GM23338 (cell line): ENCODE data around the gene CPD. TPM values are rescaled to one million over a fixed set of nuclear protein-coding genes. Genes with fewer than 3 reads are reported as not detected.
A peak's percentile ranks its signal among the peaks of the same experiment; 100 is the strongest.

Experiments used
- ATAC-seq: fragments of 200-7000 bp; cut with Tn5 transposase; 3 replicates; pipeline ENCODE4 v1.9.1; 2020
- DNase-seq: peaks from one replicate; pipeline ENCODE4 v3.0.0-alpha.2; 2015; ENCODE audit warnings: low spot score
- H2AFZ ChIP-seq: fragments of 200-600 bp; sonication (generic); 2 replicates; pipeline ENCODE4 v1.8.0; 2016; ENCODE audit warnings: antibody characterized with exemption, mild to moderate bottlenecking, moderate library complexity
- H3F3A ChIP-seq: fragments of 200-600 bp; sonication (generic); replicated peaks from 2 replicates; pipeline ENCODE4 v1.8.0; 2017; ENCODE audit warnings: antibody characterized with exemption, mixed run types, low read depth
- H3K27ac ChIP-seq: fragments of 200-600 bp; sonication (generic); 2 replicates; pipeline ENCODE4 v1.6.1; 2016; ENCODE audit warnings: low read depth
- H3K27me3 ChIP-seq: fragments of 200-600 bp; sonication (generic); 2 replicates; pipeline ENCODE4 v1.8.0; 2016; ENCODE audit warnings: mild to moderate bottlenecking, mixed run types, moderate library complexity; ENCODE audit not compliant: insufficient read depth
- H3K36me3 ChIP-seq: fragments of 200-600 bp; sonication (generic); 2 replicates; pipeline ENCODE4 v1.8.0; 2016; ENCODE audit warnings: mild to moderate bottlenecking; ENCODE audit not compliant: insufficient read depth
- H3K4me1 ChIP-seq: fragments of 200-600 bp; sonication (generic); 2 replicates; pipeline ENCODE4 v1.8.0; 2016; ENCODE audit warnings: mild to moderate bottlenecking, moderate library complexity; ENCODE audit not compliant: insufficient read depth
- H3K4me2 ChIP-seq: fragments of 200-600 bp; sonication (generic); 2 replicates; pipeline ENCODE4 v1.7.1; 2017; ENCODE audit warnings: mixed run types
- H3K4me3 ChIP-seq: fragments of 200-600 bp; sonication (generic); 2 replicates; pipeline ENCODE4 v1.6.1; 2016; ENCODE audit warnings: mixed run types
- H3K79me2 ChIP-seq: fragments of 200-600 bp; sonication (generic); replicated peaks from 2 replicates; pipeline ENCODE4 v1.8.0; 2017; ENCODE audit warnings: mild to moderate bottlenecking; ENCODE audit not compliant: insufficient read depth
- H3K9me2 ChIP-seq: fragments of 200-600 bp; sonication (generic); 2 replicates; pipeline ENCODE4 v1.8.0; 2017; ENCODE audit not compliant: insufficient read depth
- H4K20me1 ChIP-seq: fragments of 200-600 bp; sonication (generic); replicated peaks from 2 replicates; pipeline ENCODE4 v1.8.0; 2017; ENCODE audit warnings: mild to moderate bottlenecking; ENCODE audit not compliant: insufficient read depth
- H3K27ac Mint-ChIP-seq: 2 replicates; pipeline ENCODE4 v1.8.0; 2020; ENCODE audit warnings: inconsistent platforms, mild to moderate bottlenecking, moderate library complexity, mixed read lengths
- H3K27me3 Mint-ChIP-seq: 3 replicates; pipeline ENCODE4 v1.8.0; 2022; ENCODE audit warnings: low read depth, mild to moderate bottlenecking, moderate library complexity, mixed read lengths, inconsistent platforms; ENCODE audit not compliant: insufficient read depth, poor library complexity
- H3K36me3 Mint-ChIP-seq: 3 replicates; pipeline ENCODE4 v1.8.0; 2021; ENCODE audit warnings: low read depth, mild to moderate bottlenecking, inconsistent platforms, moderate library complexity, mixed read lengths
- H3K4me1 Mint-ChIP-seq: 3 replicates; pipeline ENCODE4 v1.8.0; 2020; ENCODE audit warnings: mild to moderate bottlenecking, inconsistent platforms, mixed read lengths
- H3K4me3 Mint-ChIP-seq: 3 replicates; pipeline ENCODE4 v1.8.0; 2021; ENCODE audit warnings: moderate library complexity, mild to moderate bottlenecking, inconsistent platforms, mixed read lengths
- H3K9me3 Mint-ChIP-seq: 3 replicates; pipeline ENCODE4 v1.8.0; 2020; ENCODE audit warnings: moderate library complexity, mild to moderate bottlenecking, inconsistent platforms, mixed read lengths
- CREB1 ChIP-seq: fragments of 250-450 bp; sonication (Bioruptor Pico); IDR thresholded peaks from 2 replicates; pipeline ENCODE4 v1.5.0; 2020; ENCODE audit warnings: low read depth, mild to moderate bottlenecking, moderate library complexity
- CTCF ChIP-seq, 2 experiments: fragments of 200-600 bp in 1 of 2; sonication (generic) in 1 of 2; conservative IDR thresholded peaks; 2 replicates each; pipeline versions ENCODE4 v1.5.1 to v1.6.1; 2016 to 2017; ENCODE audit warnings: antibody characterized with exemption in 2 of 2, low read depth in 2 of 2, mild to moderate bottlenecking in 2 of 2, moderate library complexity in 1 of 2
- ETS1 ChIP-seq: IDR thresholded peaks from 2 replicates; pipeline ENCODE4 v1.6.1; 2016; ENCODE audit warnings: antibody characterized with exemption
- EZH2 ChIP-seq: fragments of 200-600 bp; sonication (generic); IDR thresholded peaks from one replicate; pipeline ENCODE4 v1.8.0; 2017; ENCODE audit warnings: antibody characterized with exemption, mild to moderate bottlenecking, low read depth; ENCODE audit not compliant: unreplicated experiment
- EZH2phosphoT487 ChIP-seq: fragments of 200-600 bp; sonication (generic); IDR thresholded peaks from one replicate; pipeline ENCODE4 v1.8.1; 2018; ENCODE audit warnings: antibody characterized with exemption; ENCODE audit not compliant: unreplicated experiment
- POLR2AphosphoS5 ChIP-seq: IDR thresholded peaks from 2 replicates; pipeline ENCODE4 v1.6.1; 2016; ENCODE audit warnings: antibody characterized with exemption, low read depth
- REST ChIP-seq: IDR thresholded peaks from one replicate; pipeline ENCODE4 v1.6.1; 2018; ENCODE audit warnings: antibody characterized with exemption; ENCODE audit not compliant: unreplicated experiment
- STAT1 ChIP-seq: IDR thresholded peaks from one replicate; pipeline ENCODE4 v1.6.1; 2016; ENCODE audit warnings: antibody characterized with exemption; ENCODE audit not compliant: unreplicated experiment
- ZNF114 ChIP-seq: fragments of 250-450 bp; sonication (Bioruptor Pico); IDR thresholded peaks from 2 replicates; pipeline ENCODE4 v1.5.0; 2020; ENCODE audit warnings: mild to moderate bottlenecking, moderate library complexity
- ZNF462 ChIP-seq: fragments of 250-450 bp; sonication (Bioruptor Pico); IDR thresholded peaks from 2 replicates; pipeline ENCODE4 v1.5.0; 2020; ENCODE audit warnings: mild to moderate bottlenecking, moderate library complexity
- polyA plus RNA-seq: library from polyadenylated mRNA; unstranded; fragments of >200 nt; fragmentation: Nextera tagmentation; extraction: Ambion mirVana; gene quantifications from 2 replicates; pipeline ENCODE4 v1.2.1, GENCODE V29; 2016
- total RNA-seq: library from RNA; depleted of rRNA; stranded (reverse); fragments of >200 nt; shearing (Covaris generic); gene quantifications from 2 replicates; pipeline ENCODE4 v1.2.3, GENCODE V29; 2014

CPD gene
- total and polyA plus RNA-seq, 2 experiments from 2014 or later: 6.2 to 57.8 TPM

GRCh38 chr17:30381340-30381659 lies 2.6 kb downstream of the CPD start:
- ATAC-seq (no peak), DNase-seq (no peak)
- Mint-ChIP-seq H3K27ac (no peak overlapping the region), H3K27me3 (peaks cover 30% of the 10 kb centered on the region), H3K4me1 (peaks cover 54% of the 10 kb centered on the region), H3K4me3 (peak overlapping the region; percentile 76; the same call in 2 of the 3 replicates), H3K9me3 (no peaks in the 10 kb centered on the region), H3K36me3 (peaks cover 8% of the 10 kb centered on the region)
- H3F3A ChIP-seq: no peaks in the 10 kb centered on the region
- H3K4me2 ChIP-seq: peak overlapping the region; percentile 87; the same call in 1 of the 2 replicates
- peaks cover 44% of the 10 kb centered on the region for H3K27me3 ChIP-seq
- no peaks in the 10 kb centered on the region for H3K36me3 ChIP-seq
- no peak overlapping the region for H3K27ac ChIP-seq
- H4K20me1 ChIP-seq: peaks cover 12% of the 10 kb centered on the region
- H3K4me1 ChIP-seq: peaks cover 58% of the 10 kb centered on the region
- TF ChIP-seq STAT1: no peak
- TF ChIP-seq EZH2: no peak
- TF ChIP-seq EZH2phosphoT487: no peak
- TF ChIP-seq CREB1 (CRISPR knock-in tag): no peak
- no peak for TF ChIP-seq REST
- no peak for TF ChIP-seq ZNF114 (CRISPR knock-in tag)
- no peak for TF ChIP-seq CTCF (conservative IDR thresholded peaks at IDR 0.05; ENCODE audit: low read depth in 2 of 2)
- no peak for TF ChIP-seq ETS1
- no peak for TF ChIP-seq ZNF462
- no peak for TF ChIP-seq POLR2AphosphoS5
- H2AFZ ChIP-seq: no peak overlapping the region
- 0 out of 2 replicates have a peak overlapping the region, but pooled peaks have one; percentile 11 for H3K4me3 ChIP-seq
- H3K9me2 ChIP-seq: no peaks in the 10 kb centered on the region
- H3K79me2 ChIP-seq: peaks cover 50% of the 10 kb centered on the region
